ENCODE measurements around the gene UBAC2. TPM values are rescaled to one million over a fixed set of nuclear protein-coding genes. Genes with fewer than 3 reads are reported as not detected.

Gene UBAC2
- total and polyA plus RNA-seq, 9 donors = 38.7 to 87.5 (median 48.0) TPM

- TF ChIP-seq EP300 (IDR thresholded peaks at IDR 0.05) (no peak), CTCF (IDR thresholded peaks at IDR 0.05) (no peak), POLR2A (IDR thresholded peaks at IDR 0.05) (no peak)
- H3K27ac ChIP-seq = no peak overlapping the region
- no peaks in the 10 kb centered on the region for H3K36me3 ChIP-seq
- H3K27me3 ChIP-seq = no peaks in the 10 kb centered on the region
- 37 to 50% (median 47%) methylated on average over 3 of the region's 3 CpGs for WGBS, 3 donors
- intact Hi-C loops (cut with DNase I) = no loop called here
- no peak overlapping the region for H3K4me3 ChIP-seq
- H3K9me3 ChIP-seq = no peaks in the 10 kb centered on the region
- no peaks in the 10 kb centered on the region for H3K4me1 ChIP-seq (ENCODE audit: insufficient read depth)
- DNase-seq = no peak
Observed at GRCh38 chr13:99191336-99191899, 9.2 kb upstream of the UBAC2 start.

- H3K36me3 ChIP-seq = no peaks in the 10 kb centered on the region
- no peaks in the 10 kb centered on the region for H3K9me3 ChIP-seq
- no peak for TF ChIP-seq POLR2A (IDR thresholded peaks at IDR 0.05)
- no peak for TF ChIP-seq CTCF (IDR thresholded peaks at IDR 0.05)
- no peak for TF ChIP-seq EP300 (IDR thresholded peaks at IDR 0.05)
- H3K27me3 ChIP-seq = no peaks in the 10 kb centered on the region
- no peaks in the 10 kb centered on the region for H3K4me1 ChIP-seq (ENCODE audit: insufficient read depth)
- WGBS, 3 donors = 86 to 88% (median 88%) methylated on average over 7 of the region's 7 CpGs
- no peak overlapping the region for H3K27ac ChIP-seq
- intact Hi-C loops (cut with DNase I) = no loop called here
- H3K4me3 ChIP-seq = no peak overlapping the region
- no peak for DNase-seq
Observed at GRCh38 chr13:99191900-99192399, 8.7 kb upstream of the UBAC2 start.

- TF ChIP-seq CTCF (IDR thresholded peaks at IDR 0.05) = no peak
- no peak for TF ChIP-seq POLR2A (IDR thresholded peaks at IDR 0.05)
- no peak for TF ChIP-seq EP300 (IDR thresholded peaks at IDR 0.05)
- no peak for DNase-seq
- H3K27me3 ChIP-seq = no peaks in the 10 kb centered on the region
- no peaks in the 10 kb centered on the region for H3K4me1 ChIP-seq (ENCODE audit: insufficient read depth)
- H3K27ac ChIP-seq = no peak overlapping the region
- intact Hi-C loops (cut with DNase I) = no loop called here
- H3K36me3 ChIP-seq = no peaks in the 10 kb centered on the region
- H3K4me3 ChIP-seq = no peak overlapping the region
- no peaks in the 10 kb centered on the region for H3K9me3 ChIP-seq
Observed at GRCh38 chr13:99192480-99192879, 8.2 kb upstream of the UBAC2 start.

GRCh38 chr13:99193152-99193551 lies 7.5 kb upstream of the UBAC2 start:
- no peak for TF ChIP-seq POLR2A (IDR thresholded peaks at IDR 0.05)
- TF ChIP-seq EP300 (IDR thresholded peaks at IDR 0.05) = no peak
- TF ChIP-seq CTCF (IDR thresholded peaks at IDR 0.05) = no peak
- no peaks in the 10 kb centered on the region for H3K27me3 ChIP-seq
- H3K4me1 ChIP-seq (ENCODE audit: insufficient read depth) = no peaks in the 10 kb centered on the region
- H3K27ac ChIP-seq = no peak overlapping the region
- H3K9me3 ChIP-seq = no peaks in the 10 kb centered on the region
- WGBS, 3 donors = 57 to 81% (median 59%) methylated on average over 4 of the region's 4 CpGs
- DNase-seq = no peak
- H3K4me3 ChIP-seq = no peak overlapping the region
- intact Hi-C loops (cut with DNase I) = no loop called here
- no peaks in the 10 kb centered on the region for H3K36me3 ChIP-seq
